Fibroblast of pulmonary artery (primary cell): ENCODE results near the gene RAD51.

ENCODE experiments used
- DNase-seq: peaks from one replicate; pipeline ENCODE4 v3.0.0-alpha.2; 2010; ENCODE audit warnings: low read depth
- H3K4me3 ChIP-seq: replicated peaks from 2 replicates; pipeline ENCODE4 v1.5.1; 2011; ENCODE audit warnings: low read depth, mild to moderate bottlenecking, control low read depth, low read length, moderate library complexity
- TF ChIP-seq, protein P1 (sequence below): IDR thresholded peaks from 2 replicates; pipeline ENCODE4 v1.5.1; 2011; ENCODE audit warnings: mild to moderate bottlenecking, control low read depth, low read length, inconsistent platforms; ENCODE audit errors: missing control alignments

Gene RAD51

DNA sequence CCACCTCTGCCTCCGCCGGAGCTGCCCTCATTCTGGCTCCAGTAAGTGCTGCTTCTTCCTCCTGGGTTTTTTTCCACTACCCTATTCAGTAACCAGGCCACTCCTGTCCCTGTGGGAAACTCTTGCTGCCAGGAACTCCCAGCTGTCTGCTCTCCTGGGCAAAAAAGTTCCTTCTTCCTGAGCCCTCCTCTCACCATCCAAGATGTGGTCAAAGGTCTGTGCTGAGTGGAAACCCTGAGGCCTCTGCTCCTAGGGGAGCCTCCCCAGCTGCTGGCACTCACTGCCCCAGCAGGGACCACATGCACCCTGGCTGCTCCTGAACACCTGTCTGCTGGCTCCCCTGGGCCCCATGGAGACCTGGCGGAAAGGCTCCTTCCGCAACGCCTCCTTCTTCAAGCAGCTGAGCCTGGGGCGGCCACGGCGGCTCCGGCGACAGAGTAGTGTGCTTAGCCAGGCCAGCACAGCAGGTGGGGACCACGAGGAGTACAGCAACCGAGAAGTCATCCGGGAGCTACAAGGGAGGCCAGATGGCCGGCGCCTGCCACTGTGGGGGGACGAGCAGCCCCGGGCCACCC, 75.3 kb downstream of the RAD51 start:
- TF ChIP-seq, protein P1, sequence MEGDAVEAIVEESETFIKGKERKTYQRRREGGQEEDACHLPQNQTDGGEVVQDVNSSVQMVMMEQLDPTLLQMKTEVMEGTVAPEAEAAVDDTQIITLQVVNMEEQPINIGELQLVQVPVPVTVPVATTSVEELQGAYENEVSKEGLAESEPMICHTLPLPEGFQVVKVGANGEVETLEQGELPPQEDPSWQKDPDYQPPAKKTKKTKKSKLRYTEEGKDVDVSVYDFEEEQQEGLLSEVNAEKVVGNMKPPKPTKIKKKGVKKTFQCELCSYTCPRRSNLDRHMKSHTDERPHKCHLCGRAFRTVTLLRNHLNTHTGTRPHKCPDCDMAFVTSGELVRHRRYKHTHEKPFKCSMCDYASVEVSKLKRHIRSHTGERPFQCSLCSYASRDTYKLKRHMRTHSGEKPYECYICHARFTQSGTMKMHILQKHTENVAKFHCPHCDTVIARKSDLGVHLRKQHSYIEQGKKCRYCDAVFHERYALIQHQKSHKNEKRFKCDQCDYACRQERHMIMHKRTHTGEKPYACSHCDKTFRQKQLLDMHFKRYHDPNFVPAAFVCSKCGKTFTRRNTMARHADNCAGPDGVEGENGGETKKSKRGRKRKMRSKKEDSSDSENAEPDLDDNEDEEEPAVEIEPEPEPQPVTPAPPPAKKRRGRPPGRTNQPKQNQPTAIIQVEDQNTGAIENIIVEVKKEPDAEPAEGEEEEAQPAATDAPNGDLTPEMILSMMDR = no peak
- no peak for DNase-seq
- no peak overlapping the region for H3K4me3 ChIP-seq

DNA sequence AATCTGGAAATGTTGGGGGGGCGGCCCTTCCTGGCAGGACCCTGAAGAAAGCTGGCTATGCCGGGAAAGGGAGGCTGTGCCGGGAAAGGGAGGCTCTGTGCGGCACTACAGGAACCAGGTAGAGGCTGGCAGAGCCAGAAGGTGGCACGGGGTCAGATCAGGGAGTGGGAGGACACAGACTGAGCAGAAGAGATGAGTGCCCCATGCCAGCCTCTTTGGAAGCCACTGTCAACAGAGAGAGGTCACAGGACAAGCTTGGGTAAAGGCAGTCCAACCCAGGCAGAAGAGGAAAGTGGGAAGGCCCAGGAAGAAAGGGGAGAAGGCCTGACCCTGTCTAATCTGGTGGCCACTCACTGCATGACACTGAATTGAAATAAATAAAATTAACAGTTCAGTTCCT, 76.3 kb downstream of the RAD51 start:
- H3K4me3 ChIP-seq = no peak overlapping the region
- DNase-seq = no peak
- TF ChIP-seq, protein P1 = no peak

DNA sequence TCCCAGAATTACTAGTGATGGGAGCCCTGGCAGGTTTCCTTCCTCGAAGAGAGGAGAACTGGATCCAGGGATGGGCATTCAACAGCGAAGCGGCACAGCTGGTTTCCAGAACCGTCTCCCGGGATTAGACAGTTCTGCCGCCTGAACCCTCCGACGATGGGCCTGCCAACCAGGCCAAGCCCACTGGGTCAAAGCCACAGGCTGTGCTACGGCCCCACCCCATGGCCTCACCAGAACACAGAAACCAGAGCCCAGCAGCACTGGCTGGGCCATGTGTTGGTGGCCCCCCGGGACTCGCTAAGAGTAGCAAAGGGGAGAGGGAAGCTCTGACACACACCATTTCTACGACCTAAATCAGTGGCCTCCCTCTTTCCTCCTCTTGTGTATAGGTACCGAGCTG, 77.0 kb downstream of the RAD51 start:
- DNase-seq = no peak
- TF ChIP-seq, protein P1 = no peak
- no peak overlapping the region for H3K4me3 ChIP-seq

DNA sequence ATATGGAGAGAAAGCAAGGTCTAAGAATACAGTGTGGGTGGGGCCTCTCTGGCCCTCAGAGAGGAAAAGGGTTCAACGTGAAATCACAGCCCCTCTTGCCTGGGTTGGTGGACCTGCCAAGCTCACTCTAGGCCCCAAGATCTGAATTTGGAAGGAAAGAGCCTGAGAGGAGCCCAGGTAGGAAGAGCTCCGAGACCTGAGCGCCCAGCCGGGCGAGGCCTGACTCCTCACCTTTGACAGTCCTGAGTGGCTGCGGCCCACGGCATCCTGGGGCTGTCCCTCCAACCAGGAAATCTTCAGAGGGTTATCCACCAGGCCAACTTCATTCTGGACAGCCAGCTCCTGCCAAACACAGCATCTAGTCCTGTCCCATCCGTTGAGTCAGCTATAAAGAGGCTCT, 78.5 kb downstream of the RAD51 start:
- no peak overlapping the region for H3K4me3 ChIP-seq
- TF ChIP-seq, protein P1 = no peak
- no peak for DNase-seq

DNA sequence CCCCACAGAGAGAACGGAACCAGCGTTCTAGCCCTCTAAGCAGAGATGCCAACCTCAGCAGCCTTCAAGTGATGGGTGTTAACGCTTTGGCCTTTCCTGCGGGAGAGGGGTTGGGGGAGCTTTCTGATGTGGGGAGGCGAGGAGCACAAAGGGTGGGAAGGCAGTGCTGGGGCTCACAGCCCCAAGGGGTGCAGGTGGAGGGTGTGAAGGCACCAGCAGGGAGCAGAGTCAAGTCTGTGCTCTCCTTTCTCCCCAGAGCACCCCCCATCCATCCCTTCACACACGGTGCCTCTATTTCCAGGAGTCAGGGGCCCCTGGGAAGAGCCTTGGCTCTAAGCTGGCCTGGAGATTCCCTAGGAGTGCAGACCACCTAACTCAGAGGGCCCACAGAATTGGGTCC, 78.9 kb downstream of the RAD51 start:
- TF ChIP-seq, protein P1 = no peak
- DNase-seq = no peak
- no peak overlapping the region for H3K4me3 ChIP-seq

DNA sequence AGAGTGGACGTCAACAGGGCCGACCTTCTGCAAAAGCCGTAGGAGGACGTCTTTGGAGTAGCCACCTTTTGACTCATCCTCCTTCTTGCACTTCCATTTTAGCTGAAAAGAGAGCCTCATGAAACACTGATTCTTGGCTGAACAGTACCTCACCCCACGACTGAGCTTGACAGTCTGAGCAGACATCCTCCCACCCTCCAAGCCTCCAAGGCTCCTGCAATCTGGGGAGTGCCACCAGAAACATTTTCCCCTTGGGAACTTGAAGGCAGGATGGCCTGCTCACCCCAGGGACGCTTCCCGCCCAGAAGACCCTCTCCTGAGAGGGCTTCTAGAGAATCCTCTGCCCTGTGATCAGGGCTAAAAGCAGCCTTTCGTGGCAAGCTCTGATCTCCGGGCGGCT, 80.0 kb downstream of the RAD51 start:
- H3K4me3 ChIP-seq = no peak overlapping the region
- TF ChIP-seq, protein P1 = no peak
- DNase-seq = no peak

DNA sequence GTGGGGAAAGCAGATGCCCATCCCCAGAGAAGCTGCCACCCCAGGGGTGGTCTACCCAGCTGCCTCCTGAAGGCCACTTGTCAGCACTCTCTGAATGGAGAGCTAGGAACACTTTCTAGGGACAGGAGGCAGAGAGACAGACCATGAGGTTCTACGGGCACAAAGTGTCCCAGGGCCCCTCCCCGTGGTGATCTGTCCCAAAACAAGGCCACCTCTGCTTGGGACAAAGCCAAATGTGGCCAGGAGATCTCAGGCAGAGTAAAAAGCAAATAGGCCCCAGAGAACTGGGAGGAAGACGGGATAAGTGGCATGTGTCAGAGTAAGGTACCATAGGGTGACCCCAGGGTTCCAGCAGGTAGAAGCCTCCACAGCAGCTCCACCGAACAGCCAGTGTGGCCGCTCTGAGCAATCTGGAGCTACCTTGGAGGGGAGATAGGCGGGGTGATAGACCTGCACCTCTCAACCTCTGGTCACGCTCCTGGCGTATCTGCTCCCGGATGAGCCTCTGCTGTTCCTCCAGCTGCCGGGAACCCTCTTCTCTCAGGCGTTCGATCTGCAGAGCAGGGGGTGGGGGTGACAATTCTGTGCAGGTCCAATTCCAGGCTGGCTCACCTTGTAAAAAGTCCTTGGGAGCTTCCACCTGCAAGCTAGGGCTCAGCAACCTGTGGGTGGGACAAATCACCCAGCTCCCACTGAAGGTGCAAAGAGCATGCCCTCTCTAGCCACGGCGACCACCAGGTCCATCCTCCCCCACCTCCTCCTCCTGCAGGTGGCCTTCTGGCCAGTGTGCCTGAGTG, 81.0 kb downstream of the RAD51 start:
- TF ChIP-seq, protein P1 = no peak
- DNase-seq = no peak
- no peak overlapping the region for H3K4me3 ChIP-seq
